A549 treated with CORT108297 at 1 μM for 4 hours (cell line): Measurements from ENCODE around the gene ZNF235. TPM values are rescaled to one million over a fixed set of nuclear protein-coding genes. Genes with fewer than 3 reads are reported as not detected.

ENCODE experiments used
- total RNA-seq: library from RNA; stranded (reverse); fragments of 200-300 nt; extraction: Qiagen RNA extraction; gene quantifications from 5 replicates; pipeline ENCODE4 v1.2.3, GENCODE V29; 2022

Gene ZNF235
- 2.7 to 3.3 TPM (median 3.0 TPM) in 5 replicates for total RNA-seq

GRCh38 chr19:44304659-44305193 lies at the start of gene ZNF235:
Gene ZNF235 (minus strand): TSS chr19:44305025. CDS start chr19:44303404, 1,621 bp downstream.

Other genes with a start within 250 kb of the ZNF235 start
- gene ZNF284, start 232.9 kb downstream of the ZNF235 start, total RNA-seq, result 0.29 to 0.49 TPM (median 0.39 TPM) in 5 replicates
- 9.9 to 11.4 TPM (median 10.9 TPM) in 5 replicates for gene ZNF224, start 210.7 kb downstream of the ZNF235 start, total RNA-seq
- 2.3 to 3.4 TPM (median 2.8 TPM) in 5 replicates for gene ZNF225, start 191.6 kb downstream of the ZNF235 start, total RNA-seq
- gene ZNF234, start 163.5 kb downstream of the ZNF235 start, total RNA-seq, result 1.5 to 2.9 TPM (median 2.7 TPM) in 5 replicates
- gene ZNF226, start 139.9 kb downstream of the ZNF235 start, total RNA-seq, result 19.2 to 20.9 TPM (median 20.2 TPM) in 5 replicates
- gene ZNF227, start 92.5 kb downstream of the ZNF235 start, total RNA-seq, result 9.4 to 12.6 TPM (median 10.7 TPM) in 5 replicates
- gene ZNF233, start 45.1 kb downstream of the ZNF235 start, total RNA-seq, result 0.32 to 0.78 TPM (median 0.50 TPM) in 5 replicates
- 1.5 to 3.2 TPM (median 2.2 TPM) in 5 replicates for gene ZNF112, start 51.7 kb upstream of the ZNF235 start, total RNA-seq
- 2.0 to 2.6 TPM (median 2.1 TPM) in 5 replicates for gene ZNF285, start 96.6 kb upstream of the ZNF235 start, total RNA-seq
- gene ZNF229, start 143.4 kb upstream of the ZNF235 start, total RNA-seq, result 1.9 to 3.4 TPM (median 3.1 TPM) in 5 replicates
- gene ZNF180, start 195.5 kb upstream of the ZNF235 start, total RNA-seq, result 6.7 to 8.6 TPM (median 8.0 TPM) in 5 replicates
- gene CEACAM20, start 224.7 kb upstream of the ZNF235 start, total RNA-seq, result 0.05 to 0.08 TPM (median 0.06 TPM) in 5 replicates